ENCODE measurements around the gene KLC3.

DNA sequence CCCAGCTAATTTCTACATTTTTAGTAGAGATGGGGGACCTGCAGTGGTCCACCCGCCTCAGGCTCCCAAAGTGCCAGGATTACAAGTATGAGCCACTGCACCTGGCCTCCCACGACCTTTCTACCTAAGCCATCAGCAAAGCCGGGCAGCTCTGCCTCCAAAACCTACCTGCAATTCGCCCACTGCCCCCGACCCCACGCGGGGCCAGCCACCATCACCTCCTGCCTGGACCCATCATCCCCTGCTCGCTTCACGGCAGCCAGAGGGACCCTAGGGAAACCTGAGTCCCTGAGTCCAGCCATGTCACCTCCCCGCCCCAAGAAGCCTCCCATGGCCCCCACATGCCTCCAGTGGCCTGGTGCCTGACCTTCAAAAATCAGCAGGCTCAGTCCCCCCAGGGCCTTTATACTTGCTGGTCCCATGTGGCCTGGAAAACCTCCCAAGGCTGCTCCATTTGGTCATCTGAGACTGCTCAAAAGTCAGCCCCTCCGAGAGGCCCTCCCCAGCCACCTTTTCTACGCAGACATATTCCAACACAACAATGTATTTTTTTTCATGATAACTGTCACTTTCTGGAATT lies 17.8 kb downstream of the KLC3 start:
- TF ChIP-seq, protein P1, sequence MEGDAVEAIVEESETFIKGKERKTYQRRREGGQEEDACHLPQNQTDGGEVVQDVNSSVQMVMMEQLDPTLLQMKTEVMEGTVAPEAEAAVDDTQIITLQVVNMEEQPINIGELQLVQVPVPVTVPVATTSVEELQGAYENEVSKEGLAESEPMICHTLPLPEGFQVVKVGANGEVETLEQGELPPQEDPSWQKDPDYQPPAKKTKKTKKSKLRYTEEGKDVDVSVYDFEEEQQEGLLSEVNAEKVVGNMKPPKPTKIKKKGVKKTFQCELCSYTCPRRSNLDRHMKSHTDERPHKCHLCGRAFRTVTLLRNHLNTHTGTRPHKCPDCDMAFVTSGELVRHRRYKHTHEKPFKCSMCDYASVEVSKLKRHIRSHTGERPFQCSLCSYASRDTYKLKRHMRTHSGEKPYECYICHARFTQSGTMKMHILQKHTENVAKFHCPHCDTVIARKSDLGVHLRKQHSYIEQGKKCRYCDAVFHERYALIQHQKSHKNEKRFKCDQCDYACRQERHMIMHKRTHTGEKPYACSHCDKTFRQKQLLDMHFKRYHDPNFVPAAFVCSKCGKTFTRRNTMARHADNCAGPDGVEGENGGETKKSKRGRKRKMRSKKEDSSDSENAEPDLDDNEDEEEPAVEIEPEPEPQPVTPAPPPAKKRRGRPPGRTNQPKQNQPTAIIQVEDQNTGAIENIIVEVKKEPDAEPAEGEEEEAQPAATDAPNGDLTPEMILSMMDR (IDR thresholded peaks at IDR 0.05; ENCODE audit: low read length) = no peak
- TF ChIP-seq EZH2 (IDR thresholded peaks at IDR 0.05; ENCODE audit: borderline replicate concordance, low read length) = no peak

Measured in OCI-LY1 (cell line).